KMS-11 (cell line): Measurements from ENCODE around the gene KRTAP2-2.
A peak's percentile ranks its signal among the peaks of the same experiment; 100 is the strongest.
"Not testable (repeated sequence)": the region's sequence is repeated elsewhere in the genome, so short reads cannot be mapped to it uniquely, and the experiment has no call there.

Experiments used
- H2AFZ ChIP-seq: fragments of 200-600 bp; sonication (generic); 2 replicates; pipeline ENCODE4 v1.6.1; 2016; ENCODE audit warnings: antibody characterized with exemption, mixed run types, low read depth
- H3K27ac ChIP-seq: fragments of 200-600 bp; sonication (generic); 2 replicates; pipeline ENCODE4 v1.6.1; 2016; ENCODE audit warnings: mild to moderate bottlenecking, mixed run types
- H3K27me3 ChIP-seq: fragments of 200-600 bp; sonication (generic); 2 replicates; pipeline ENCODE4 v1.6.1; 2017; ENCODE audit warnings: mild to moderate bottlenecking, low read depth, mixed run types, moderate library complexity; ENCODE audit not compliant: insufficient read depth
- H3K36me3 ChIP-seq: fragments of 200-600 bp; sonication (generic); 2 replicates; pipeline ENCODE4 v1.6.1; 2017; ENCODE audit warnings: mild to moderate bottlenecking, mixed run types; ENCODE audit not compliant: insufficient read depth
- H3K4me1 ChIP-seq: fragments of 200-600 bp; sonication (generic); 2 replicates; pipeline ENCODE4 v1.6.1; 2016; ENCODE audit warnings: mild to moderate bottlenecking, low read depth, mixed run types; ENCODE audit not compliant: poor library complexity, severe bottlenecking
- H3K4me2 ChIP-seq: fragments of 200-600 bp; sonication (generic); 2 replicates; pipeline ENCODE4 v1.7.0; 2016; ENCODE audit warnings: mild to moderate bottlenecking, mixed run types
- H3K4me3 ChIP-seq: fragments of 200-600 bp; sonication (generic); IDR thresholded peaks from 2 replicates; pipeline ENCODE4 v1.6.1; 2017; ENCODE audit warnings: low read depth, low read length, mixed read lengths; ENCODE audit not compliant: insufficient read depth
- H3K79me2 ChIP-seq: fragments of 200-600 bp; sonication (generic); 2 replicates; pipeline ENCODE4 v1.6.1; 2016; ENCODE audit warnings: low read depth, mixed run types; ENCODE audit not compliant: insufficient read depth
- H3K9ac ChIP-seq: fragments of 200-600 bp; sonication (generic); 2 replicates; pipeline ENCODE4 v1.6.1; 2016; ENCODE audit warnings: mild to moderate bottlenecking, mixed run types
- H4K20me1 ChIP-seq: fragments of 200-600 bp; sonication (generic); 2 replicates; pipeline ENCODE4 v1.6.1; 2016; ENCODE audit warnings: mild to moderate bottlenecking, mixed run types; ENCODE audit not compliant: insufficient read depth
- TF ChIP-seq, protein P1 (sequence below): fragments of 200-600 bp; sonication (generic); conservative IDR thresholded peaks from 2 replicates; pipeline ENCODE4 v1.6.1; 2017; ENCODE audit warnings: low read depth, mild to moderate bottlenecking, antibody characterized with exemption, low read length, moderate library complexity, mixed read lengths

The KRTAP2-2 gene

GRCh38 chr17:41098481-41098880 lies 43.5 kb upstream of the KRTAP2-2 start:
- H3K27ac ChIP-seq = no peak overlapping the region
- TF ChIP-seq, protein P1, sequence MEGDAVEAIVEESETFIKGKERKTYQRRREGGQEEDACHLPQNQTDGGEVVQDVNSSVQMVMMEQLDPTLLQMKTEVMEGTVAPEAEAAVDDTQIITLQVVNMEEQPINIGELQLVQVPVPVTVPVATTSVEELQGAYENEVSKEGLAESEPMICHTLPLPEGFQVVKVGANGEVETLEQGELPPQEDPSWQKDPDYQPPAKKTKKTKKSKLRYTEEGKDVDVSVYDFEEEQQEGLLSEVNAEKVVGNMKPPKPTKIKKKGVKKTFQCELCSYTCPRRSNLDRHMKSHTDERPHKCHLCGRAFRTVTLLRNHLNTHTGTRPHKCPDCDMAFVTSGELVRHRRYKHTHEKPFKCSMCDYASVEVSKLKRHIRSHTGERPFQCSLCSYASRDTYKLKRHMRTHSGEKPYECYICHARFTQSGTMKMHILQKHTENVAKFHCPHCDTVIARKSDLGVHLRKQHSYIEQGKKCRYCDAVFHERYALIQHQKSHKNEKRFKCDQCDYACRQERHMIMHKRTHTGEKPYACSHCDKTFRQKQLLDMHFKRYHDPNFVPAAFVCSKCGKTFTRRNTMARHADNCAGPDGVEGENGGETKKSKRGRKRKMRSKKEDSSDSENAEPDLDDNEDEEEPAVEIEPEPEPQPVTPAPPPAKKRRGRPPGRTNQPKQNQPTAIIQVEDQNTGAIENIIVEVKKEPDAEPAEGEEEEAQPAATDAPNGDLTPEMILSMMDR = no peak

GRCh38 chr17:41098042-41098441 lies 43.0 kb upstream of the KRTAP2-2 start, which contains the start of gene KRTAP4-8:
TSS of gene KRTAP4-8 (minus strand) at chr17:41098142. CDS start at chr17:41098084, 58 bp downstream.
- H3K4me1 ChIP-seq = no peaks in the 10 kb centered on the region
- H3K4me2 ChIP-seq = no peak within 1 kb of the TSS
- no peak within 1 kb of the TSS for H2AFZ ChIP-seq
- H3K4me3 ChIP-seq = no peak within 1 kb of the TSS
- H3K27me3 ChIP-seq = no peaks in the 10 kb centered on the region
- TF ChIP-seq, protein P1 = no peak
- H3K9ac ChIP-seq = no peak within 1 kb of the TSS
- no peaks in the 10 kb centered on the region for H3K36me3 ChIP-seq
- H3K27ac ChIP-seq = no peak within 1 kb of the TSS
- H3K79me2 ChIP-seq = no peaks in the 10 kb centered on the region
- H4K20me1 ChIP-seq = no peaks in the 10 kb centered on the region

More at GRCh38 chr17:41098481-41098880, 43.5 kb upstream of the KRTAP2-2 start:
- H4K20me1 ChIP-seq = no peaks in the 10 kb centered on the region
- no peaks in the 10 kb centered on the region for H3K36me3 ChIP-seq
- H3K9ac ChIP-seq = no peak overlapping the region
- H3K79me2 ChIP-seq = no peaks in the 10 kb centered on the region
- H3K4me3 ChIP-seq = no peak overlapping the region
- no peaks in the 10 kb centered on the region for H3K4me1 ChIP-seq
- no peak overlapping the region for H3K4me2 ChIP-seq
- no peaks in the 10 kb centered on the region for H3K27me3 ChIP-seq
- H2AFZ ChIP-seq = no peak overlapping the region

DNA sequence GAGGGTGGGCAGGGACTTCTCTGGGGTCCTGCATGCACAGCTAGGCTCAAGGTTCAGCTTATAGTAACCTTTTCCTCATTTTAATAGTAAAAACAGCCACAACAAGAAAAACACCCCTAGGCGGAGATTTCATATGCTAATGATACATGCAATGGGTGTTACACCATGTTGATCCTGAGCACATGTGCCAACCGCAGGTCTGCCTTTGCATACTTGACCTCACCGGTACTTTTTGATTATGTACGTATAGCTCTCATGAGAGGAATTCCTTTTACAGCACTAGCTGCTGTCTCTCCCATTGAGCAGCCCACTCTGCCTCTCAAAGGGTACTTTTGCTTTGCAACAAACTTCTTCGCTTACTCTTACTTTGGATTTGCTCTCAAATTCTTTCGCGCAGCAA lies 41.0 kb upstream of the KRTAP2-2 start:
- Histone ChIP-seq H2AFZ (no peak overlapping the region), H3K9ac (no peak overlapping the region), H3K27ac (no peak overlapping the region), H4K20me1 (no peaks in the 10 kb centered on the region), H3K4me2 (no peak overlapping the region), H3K4me3 (no peak overlapping the region), H3K4me1 (no peaks in the 10 kb centered on the region), H3K36me3 (no peaks in the 10 kb centered on the region), H3K79me2 (no peaks in the 10 kb centered on the region), H3K27me3 (no peaks in the 10 kb centered on the region)
- TF ChIP-seq, protein P1 = no peak

GRCh38 chr17:41088760-41089352 lies 33.8 kb upstream of the KRTAP2-2 start:
- not testable (repeated sequence) for H4K20me1 ChIP-seq, H3K79me2 ChIP-seq, H3K27ac ChIP-seq, H3K36me3 ChIP-seq, H3K4me1 ChIP-seq, H3K4me3 ChIP-seq, H3K27me3 ChIP-seq, H2AFZ ChIP-seq, H3K9ac ChIP-seq
- H3K4me2 ChIP-seq = peak overlapping the region; percentile 10; the same call in 1 of the 2 replicates

DNA sequence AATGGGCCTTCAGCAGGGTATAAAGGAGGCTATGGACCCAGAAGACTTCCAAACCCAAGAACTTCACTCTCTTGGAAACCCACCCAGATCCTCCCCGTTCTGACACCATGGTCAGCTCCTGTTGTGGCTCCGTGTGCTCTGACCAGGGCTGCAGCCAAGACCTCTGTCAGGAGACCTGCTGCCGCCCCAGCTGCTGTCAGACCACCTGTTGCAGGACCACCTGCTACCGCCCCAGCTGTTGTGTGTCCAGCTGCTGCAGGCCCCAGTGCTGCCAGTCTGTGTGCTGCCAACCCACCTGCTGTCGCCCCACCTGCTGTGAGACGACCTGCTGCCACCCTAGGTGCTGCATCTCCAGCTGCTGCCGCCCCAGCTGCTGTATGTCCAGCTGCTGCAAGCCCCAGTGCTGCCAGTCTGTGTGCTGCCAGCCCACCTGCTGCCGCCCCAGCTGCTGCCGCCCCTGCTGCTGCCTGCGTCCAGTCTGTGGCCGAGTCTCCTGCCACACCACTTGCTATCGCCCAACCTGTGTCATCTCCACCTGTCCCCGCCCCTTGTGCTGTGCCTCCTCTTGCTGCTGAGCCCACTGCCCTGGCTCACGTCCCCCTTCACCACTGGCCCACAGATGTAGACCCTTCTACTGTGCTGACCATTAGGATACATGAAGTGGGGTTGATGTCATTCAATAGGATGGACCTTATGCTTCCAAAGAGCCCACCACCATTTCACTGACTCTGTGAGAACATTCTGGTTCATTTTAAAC lies 29.2 kb upstream of the KRTAP2-2 start, which contains the start of gene KRTAP4-7:
Gene KRTAP4-7, plus strand, starts transcription at position 51 of the 757 bp plus-strand sequence. Its CDS starts 57 bp downstream, at position 108.
- H3K4me1 ChIP-seq, H3K27me3 ChIP-seq, H2AFZ ChIP-seq, H3K27ac ChIP-seq, H4K20me1 ChIP-seq, H3K9ac ChIP-seq, H3K4me2 ChIP-seq, H3K79me2 ChIP-seq, H3K4me3 ChIP-seq, H3K36me3 ChIP-seq: not testable (repeated sequence)

GRCh38 chr17:41083427-41083826 lies 28.4 kb upstream of the KRTAP2-2 start:
- not testable (repeated sequence) for H2AFZ ChIP-seq, H4K20me1 ChIP-seq, H3K4me2 ChIP-seq, H3K36me3 ChIP-seq, H3K27me3 ChIP-seq, H3K4me3 ChIP-seq, H3K4me1 ChIP-seq, H3K9ac ChIP-seq, H3K27ac ChIP-seq, H3K79me2 ChIP-seq
